Stomach (tissue), 9 donors: ENCODE data around the gene PLPPR5. TPM values are rescaled to one million over a fixed set of nuclear protein-coding genes. Genes with fewer than 3 reads are reported as not detected.

Experiments used
- DNase-seq, 2 donors: peaks; one replicate each; pipeline versions ENCODE4 v3.0.0 to v3.0.0-alpha.2; 2013 to 2019
- H3K27ac ChIP-seq, 5 donors: fragments of 200-600 bp in 4 of 5; sonication (generic) in 4 of 5; one replicate each; pipeline ENCODE4 v1.5.1; 2013 to 2019; ENCODE audit warnings: mild to moderate bottlenecking in 1 of 5, moderate library complexity in 1 of 5
- H3K27me3 ChIP-seq, 3 donors: fragments of 200-600 bp; sonication (generic); one replicate each; pipeline ENCODE4 v1.5.1; 2017 to 2019; ENCODE audit warnings: mixed run types in 1 of 3
- H3K36me3 ChIP-seq, 4 donors: fragments of 200-600 bp; sonication (generic); 1 replicate in 3 of 4; 2 replicates in 1 of 4; pipeline ENCODE4 v1.5.1; 2016 to 2019
- H3K4me1 ChIP-seq, 4 donors: fragments of 200-600 bp; sonication (generic); one replicate each; pipeline ENCODE4 v1.5.1; 2016 to 2019
- H3K4me3 ChIP-seq, 4 donors: fragments of 200-600 bp; sonication (generic) in 3 of 4; one replicate each; pipeline ENCODE4 v1.5.1; 2016 to 2019; ENCODE audit warnings: mild to moderate bottlenecking in 1 of 4
- H3K9me3 ChIP-seq, 4 donors: fragments of 200-600 bp; sonication (generic); one replicate each; pipeline ENCODE4 v1.5.1; 2016 to 2019
- CTCF ChIP-seq, 7 experiments: fragments of 450-650 bp in 4 of 7; fragments of 200-600 bp in 3 of 7; sonication (generic) in 3 of 7; IDR thresholded peaks; one replicate each; pipeline ENCODE4 v1.5.1; 2016 to 2019; ENCODE audit warnings: antibody characterized with exemption in 7 of 7, control low read depth in 2 of 7, mild to moderate bottlenecking in 1 of 7
- EP300 ChIP-seq: sonication (generic); formaldehyde crosslinking; IDR thresholded peaks from one replicate; pipeline ENCODE4 v1.6.1; 2017; ENCODE audit warnings: antibody characterized with exemption
- POLR2A ChIP-seq, 4 donors: fragments of 450-650 bp; IDR thresholded peaks; one replicate each; pipeline ENCODE4 v1.6.1; 2016; ENCODE audit warnings: antibody characterized with exemption in 4 of 4, control low read depth in 2 of 4, mild to moderate bottlenecking in 1 of 4, moderate library complexity in 1 of 4
- POLR2AphosphoS5 ChIP-seq, 3 donors: sonication (generic); formaldehyde crosslinking; IDR thresholded peaks; one replicate each; pipeline ENCODE4 v1.6.1; 2016; ENCODE audit warnings: antibody characterized with exemption in 3 of 3
- WGBS, 5 donors: extraction: QIAGEN DNeasy Blood & Tissue Kit in 3 of 5; methylation state at CpG; one replicate each; pipeline versions ENCODE4 v1.1.5 to v1.1.7; 2013 to 2018; 5-methylcytosine and 5-hydroxymethylcytosine counted together
- intact Hi-C: fragments of 100-400 bp; cut with DNase I; formaldehyde crosslinking; loops from one replicate; pipeline ENCODE4 v1.15.1; 2023; ENCODE audit warnings: low total_unique reads
- polyA plus RNA-seq, 3 donors: library from polyadenylated mRNA; stranded (reverse); fragments of 200-250 nt; gene quantifications; one replicate each; pipeline ENCODE4 v1.2.3, GENCODE V29; 2013
- total RNA-seq, 5 donors: library from RNA; depleted of rRNA; stranded (reverse); fragments of >200 nt; gene quantifications; one replicate each; pipeline versions ENCODE4 v1.1.0 to v1.2.3, GENCODE V29; 2014 to 2016
- donor health status: healthy with polysubstance abuse.
- donor health status: Bipolar disorder and iron deficiency.
- donor health status: healthy.

PLPPR5 gene
- total and polyA plus RNA-seq, 8 donors, result 0.03 to 2.0 (median 0.15) TPM; not detected in 5

- Histone ChIP-seq H3K9me3 (no peaks in the 10 kb centered on the region), H3K27ac (no peak overlapping the region), H3K4me3 (no peak overlapping the region), H3K4me1 (no peaks in the 10 kb centered on the region), H3K27me3 (no peaks in the 10 kb centered on the region), H3K36me3 (no peaks in the 10 kb centered on the region)
- intact Hi-C loops, result no loop called here
- 71 to 82% (median 79%) methylated on average over 4 of the region's 4 CpGs for whole genome bisulfite sequencing, 5 donors
- no peak for DNase-seq
- TF ChIP-seq POLR2A (IDR thresholded peaks at IDR 0.05), result no peak
- no peak for TF ChIP-seq POLR2AphosphoS5 (IDR thresholded peaks at IDR 0.05)
Measured at GRCh38 chr1:98926597-98926996, 78.1 kb downstream of the PLPPR5 start.

GRCh38 chr1:98924977-98925376 lies 79.7 kb downstream of the PLPPR5 start:
- TF ChIP-seq POLR2AphosphoS5 (IDR thresholded peaks at IDR 0.05), result no peak
- TF ChIP-seq CTCF (IDR thresholded peaks at IDR 0.05), result no peak
- no peak for TF ChIP-seq EP300
- no peak for TF ChIP-seq POLR2A (IDR thresholded peaks at IDR 0.05)
- Histone ChIP-seq H3K27me3 (no peaks in the 10 kb centered on the region), H3K4me3 (no peak overlapping the region), H3K4me1 (no peaks in the 10 kb centered on the region), H3K36me3 (no peaks in the 10 kb centered on the region), H3K27ac (no peak overlapping the region), H3K9me3 (no peaks in the 10 kb centered on the region)
- 68 to 83% (median 74%) methylated on average over 1 of the region's 1 CpG for WGBS, 5 donors
- DNase-seq, result peak in 1 of 2 donors; percentile 30
- intact Hi-C loops, result no loop called here

- Histone ChIP-seq H3K4me3 (no peak overlapping the region), H3K9me3 (no peaks in the 10 kb centered on the region), H3K4me1 (no peaks in the 10 kb centered on the region), H3K27me3 (no peaks in the 10 kb centered on the region), H3K36me3 (no peaks in the 10 kb centered on the region), H3K27ac (no peak overlapping the region)
- WGBS, 5 donors, result 84 to 92% (median 87%) methylated on average over 4 of the region's 4 CpGs
- TF ChIP-seq POLR2AphosphoS5 (IDR thresholded peaks at IDR 0.05) (no peak), CTCF (IDR thresholded peaks at IDR 0.05) (no peak), POLR2A (IDR thresholded peaks at IDR 0.05) (no peak), EP300 (no peak)
- no peak for DNase-seq
- intact Hi-C loops, result no loop called here
Measured at GRCh38 chr1:98923667-98924066, 81.0 kb downstream of the PLPPR5 start.

- Histone ChIP-seq H3K4me1 (no peaks in the 10 kb centered on the region), H3K27ac (no peak overlapping the region), H3K36me3 (no peaks in the 10 kb centered on the region), H3K9me3 (no peaks in the 10 kb centered on the region), H3K4me3 (no peak overlapping the region), H3K27me3 (no peaks in the 10 kb centered on the region)
- DNase-seq, result peak in 1 of 2 donors; percentile 17
- TF ChIP-seq CTCF (IDR thresholded peaks at IDR 0.05) (no peak), POLR2A (IDR thresholded peaks at IDR 0.05) (no peak), EP300 (no peak), POLR2AphosphoS5 (IDR thresholded peaks at IDR 0.05) (no peak)
- whole genome bisulfite sequencing, 5 donors, result 67 to 77% (median 75%) methylated on average over 2 of the region's 2 CpGs
- intact Hi-C loops, result no loop called here
Measured at GRCh38 chr1:98921817-98922216, 82.8 kb downstream of the PLPPR5 start.

GRCh38 chr1:98920441-98921110 lies 84.1 kb downstream of the PLPPR5 start:
- Histone ChIP-seq H3K4me1 (no peaks in the 10 kb centered on the region), H3K27me3 (no peaks in the 10 kb centered on the region), H3K27ac (no peak overlapping the region), H3K9me3 (no peaks in the 10 kb centered on the region), H3K4me3 (no peak overlapping the region), H3K36me3 (no peaks in the 10 kb centered on the region)
- TF ChIP-seq POLR2AphosphoS5 (IDR thresholded peaks at IDR 0.05) (no peak), CTCF (IDR thresholded peaks at IDR 0.05) (no peak), EP300 (no peak), POLR2A (IDR thresholded peaks at IDR 0.05) (no peak)
- intact Hi-C loops, result no loop called here
- WGBS, 5 donors, result 47 to 66% (median 57%) methylated on average over 2 of the region's 2 CpGs
- no peak for DNase-seq
